Nephron (organoid): ENCODE data around the gene TAF4.

ENCODE experiments used
- H3K27ac Mint-ChIP-seq, 3 experiments: 2 replicates each; pipeline ENCODE4 v1.8.0; 2020; ENCODE audit warnings: mixed read lengths in 3 of 3, mild to moderate bottlenecking in 2 of 3, moderate library complexity in 1 of 3
- H3K27me3 Mint-ChIP-seq: 2 replicates; pipeline ENCODE4 v1.8.0; 2021; ENCODE audit warnings: low read depth, mild to moderate bottlenecking, moderate library complexity, mixed read lengths
- H3K36me3 Mint-ChIP-seq: 2 replicates; pipeline ENCODE4 v1.8.0; 2020; ENCODE audit warnings: low read depth, mixed read lengths
- H3K4me1 Mint-ChIP-seq: 2 replicates; pipeline ENCODE4 v1.8.0; 2020; ENCODE audit warnings: mixed read lengths
- H3K4me3 Mint-ChIP-seq, 3 experiments: 2 replicates each; pipeline ENCODE4 v1.8.0; 2020; ENCODE audit warnings: mild to moderate bottlenecking in 3 of 3, mixed read lengths in 3 of 3, moderate library complexity in 2 of 3
- H3K9me3 Mint-ChIP-seq: 2 replicates; pipeline ENCODE4 v1.8.0; 2020; ENCODE audit warnings: mixed read lengths
- TF ChIP-seq, protein P1 (sequence below), 3 experiments: fragments of 200-600 bp; sonication (generic); IDR thresholded peaks; one replicate each; pipeline ENCODE4 v1.5.0; 2021; ENCODE audit warnings: antibody characterized with exemption in 3 of 3; ENCODE audit not compliant: unreplicated experiment in 3 of 3

TAF4 gene

GRCh38 chr20:62064770-62065673, 659 bp downstream of the TAF4 start:
- peaks cover 5% of the 10 kb centered on the region for H3K36me3 Mint-ChIP-seq
- H3K9me3 Mint-ChIP-seq = no peaks in the 10 kb centered on the region
- H3K4me3 Mint-ChIP-seq = peak overlapping the region in 2 of 3 experiments; percentile 83 to 86
- TF ChIP-seq, protein P1, sequence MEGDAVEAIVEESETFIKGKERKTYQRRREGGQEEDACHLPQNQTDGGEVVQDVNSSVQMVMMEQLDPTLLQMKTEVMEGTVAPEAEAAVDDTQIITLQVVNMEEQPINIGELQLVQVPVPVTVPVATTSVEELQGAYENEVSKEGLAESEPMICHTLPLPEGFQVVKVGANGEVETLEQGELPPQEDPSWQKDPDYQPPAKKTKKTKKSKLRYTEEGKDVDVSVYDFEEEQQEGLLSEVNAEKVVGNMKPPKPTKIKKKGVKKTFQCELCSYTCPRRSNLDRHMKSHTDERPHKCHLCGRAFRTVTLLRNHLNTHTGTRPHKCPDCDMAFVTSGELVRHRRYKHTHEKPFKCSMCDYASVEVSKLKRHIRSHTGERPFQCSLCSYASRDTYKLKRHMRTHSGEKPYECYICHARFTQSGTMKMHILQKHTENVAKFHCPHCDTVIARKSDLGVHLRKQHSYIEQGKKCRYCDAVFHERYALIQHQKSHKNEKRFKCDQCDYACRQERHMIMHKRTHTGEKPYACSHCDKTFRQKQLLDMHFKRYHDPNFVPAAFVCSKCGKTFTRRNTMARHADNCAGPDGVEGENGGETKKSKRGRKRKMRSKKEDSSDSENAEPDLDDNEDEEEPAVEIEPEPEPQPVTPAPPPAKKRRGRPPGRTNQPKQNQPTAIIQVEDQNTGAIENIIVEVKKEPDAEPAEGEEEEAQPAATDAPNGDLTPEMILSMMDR (IDR thresholded peaks at IDR 0.05; ENCODE audit: unreplicated experiment in 3 of 3) = no peak
- H3K4me1 Mint-ChIP-seq = peaks cover 34% of the 10 kb centered on the region
- H3K27me3 Mint-ChIP-seq = peaks cover 10% of the 10 kb centered on the region
- no peak overlapping the region for H3K27ac Mint-ChIP-seq

DNA sequence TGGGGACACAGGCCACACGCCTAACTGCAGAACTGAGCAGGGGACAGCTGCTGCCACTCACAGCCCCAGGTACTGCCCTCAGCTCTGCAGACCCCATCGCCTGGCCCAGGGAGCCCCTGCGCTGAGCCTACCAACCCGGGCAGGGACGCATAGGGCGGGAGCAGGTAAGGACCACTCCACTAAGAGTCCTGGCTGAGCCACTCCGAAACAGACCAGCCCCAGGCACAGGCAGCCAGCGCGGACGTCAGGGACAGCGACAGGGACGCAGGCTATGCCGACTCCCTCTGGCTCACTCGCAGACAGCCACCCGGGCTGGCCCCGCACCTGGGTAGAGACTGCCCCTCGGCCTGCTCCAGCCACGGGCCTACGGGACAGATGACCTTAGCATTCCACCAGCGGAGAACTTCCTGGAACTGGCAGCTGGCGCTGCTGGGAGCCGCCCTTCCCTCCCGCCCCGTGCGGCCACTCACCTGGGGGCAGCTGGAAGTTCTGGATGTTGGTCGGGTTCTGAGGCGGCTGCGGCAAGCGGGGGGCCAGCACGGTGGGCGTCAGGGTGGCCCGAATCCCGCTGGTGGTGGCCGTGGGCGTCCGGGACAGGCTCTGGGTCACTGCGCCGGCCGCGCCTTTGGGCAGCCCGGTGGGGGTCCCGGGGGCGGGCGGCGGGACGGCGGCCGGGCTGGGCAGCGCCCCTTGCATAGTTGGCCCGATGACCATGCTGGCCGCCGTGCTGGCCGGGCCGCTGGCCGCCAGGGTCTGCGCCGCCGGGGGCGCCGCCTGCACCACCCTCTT, 1.5 kb downstream of the TAF4 start:
- Mint-ChIP-seq H3K27me3 (peaks cover 10% of the 10 kb centered on the region), H3K27ac (peak overlapping the region; percentile 58 to 86 (median 78)), H3K4me1 (peaks cover 39% of the 10 kb centered on the region), H3K4me3 (peak overlapping the region; percentile 84 to 95 (median 93)), H3K9me3 (no peaks in the 10 kb centered on the region), H3K36me3 (peaks cover 5% of the 10 kb centered on the region)
- TF ChIP-seq, protein P1 (IDR thresholded peaks at IDR 0.05; ENCODE audit: unreplicated experiment in 3 of 3) = no peak

DNA sequence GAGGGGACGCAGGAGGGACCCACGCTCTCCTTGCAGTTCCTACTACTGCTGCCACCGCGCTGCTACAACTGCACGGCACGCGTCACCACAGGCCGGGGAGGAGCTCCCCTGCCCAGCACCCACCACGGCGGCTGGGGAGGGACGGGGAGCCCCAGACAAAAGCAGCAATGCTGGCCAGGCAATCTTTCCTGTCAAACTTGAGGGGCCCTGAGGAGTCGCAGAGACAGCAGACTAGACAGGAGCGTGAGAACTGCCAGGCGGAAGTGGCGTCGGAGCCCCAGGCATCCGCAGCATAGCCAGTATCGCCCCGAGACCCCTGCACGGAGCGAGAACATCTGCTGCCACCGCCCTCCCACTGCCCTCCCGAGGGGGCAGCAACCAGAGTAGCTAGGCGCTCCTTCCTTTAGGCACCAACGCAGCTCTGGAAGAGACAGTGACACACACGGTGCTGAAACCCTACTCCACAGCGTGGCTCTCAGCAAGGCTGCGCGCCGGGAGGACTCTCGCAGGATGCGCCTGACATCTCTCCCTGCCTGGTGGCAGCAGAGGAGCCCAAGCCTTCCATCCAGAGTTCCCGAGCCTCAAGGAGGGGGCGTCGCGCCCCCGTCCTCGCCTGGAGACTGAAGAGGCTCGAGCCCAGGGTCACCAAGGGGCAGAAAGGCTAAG, 2.2 kb downstream of the TAF4 start:
- H3K9me3 Mint-ChIP-seq = no peaks in the 10 kb centered on the region
- H3K27ac Mint-ChIP-seq = peak overlapping the region; percentile 58 to 86 (median 78)
- H3K4me3 Mint-ChIP-seq = peak overlapping the region; percentile 84 to 95 (median 93)
- TF ChIP-seq, protein P1 (IDR thresholded peaks at IDR 0.05; ENCODE audit: unreplicated experiment in 3 of 3) = no peak
- H3K27me3 Mint-ChIP-seq = peaks cover 10% of the 10 kb centered on the region
- peaks cover 39% of the 10 kb centered on the region for H3K4me1 Mint-ChIP-seq
- peaks cover 5% of the 10 kb centered on the region for H3K36me3 Mint-ChIP-seq

DNA sequence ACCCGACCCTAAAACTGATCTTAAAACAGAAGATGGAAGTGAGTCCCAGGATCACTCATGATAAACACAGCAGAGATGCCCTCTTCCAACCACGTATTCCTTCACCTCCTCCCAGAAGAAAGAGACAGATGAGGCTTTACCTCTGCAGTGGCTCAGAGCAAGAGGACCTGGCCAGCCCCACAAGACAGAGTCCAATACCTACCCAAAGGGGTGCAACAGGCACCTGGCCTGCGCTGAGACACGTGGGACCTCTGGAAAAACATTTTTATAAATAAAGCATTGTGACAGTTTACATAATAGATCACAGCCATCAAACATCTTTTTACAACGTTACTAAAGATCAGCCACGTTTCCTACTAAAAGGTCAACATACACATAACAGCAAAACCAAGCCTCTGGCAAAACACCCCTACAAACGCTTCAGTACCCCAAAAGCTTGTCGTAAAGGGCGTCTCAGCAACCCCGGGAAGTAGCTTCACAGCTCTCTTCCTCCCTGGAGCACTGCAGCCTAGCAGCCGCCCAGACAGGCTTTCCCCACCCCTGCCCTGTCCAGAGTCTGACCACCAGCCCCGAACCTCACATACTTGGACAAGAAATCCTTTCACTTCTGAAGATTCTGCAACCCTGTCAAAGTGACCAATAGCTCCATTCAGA, 2.9 kb downstream of the TAF4 start:
- TF ChIP-seq, protein P1 (IDR thresholded peaks at IDR 0.05; ENCODE audit: unreplicated experiment in 3 of 3) = no peak
- peaks cover 33% of the 10 kb centered on the region for H3K4me1 Mint-ChIP-seq

GRCh38 chr20:62061851-62062423, 3.7 kb downstream of the TAF4 start:
- Mint-ChIP-seq H3K27ac (no peak overlapping the region), H3K9me3 (no peaks in the 10 kb centered on the region), H3K4me1 (peaks cover 28% of the 10 kb centered on the region), H3K27me3 (peaks cover 4% of the 10 kb centered on the region), H3K36me3 (peaks cover 5% of the 10 kb centered on the region), H3K4me3 (peak overlapping the region in 2 of 3 experiments; percentile 93 to 95)
- TF ChIP-seq, protein P1 (IDR thresholded peaks at IDR 0.05; ENCODE audit: unreplicated experiment in 3 of 3) = no peak

More for the DNA sequence above, 2.9 kb downstream of the TAF4 start:
- peaks cover 5% of the 10 kb centered on the region for H3K36me3 Mint-ChIP-seq
- no peaks in the 10 kb centered on the region for H3K9me3 Mint-ChIP-seq
- H3K4me3 Mint-ChIP-seq = peak overlapping the region; percentile 84 to 95 (median 93)
- H3K27ac Mint-ChIP-seq = no peak overlapping the region
- peaks cover 10% of the 10 kb centered on the region for H3K27me3 Mint-ChIP-seq
